Loucy (cell line): ENCODE measurements around the gene CLDN16.

Experiments used
- H2AFZ ChIP-seq: fragments of 200-600 bp; sonication (generic); 2 replicates; pipeline ENCODE4 v1.6.0; 2016; ENCODE audit warnings: antibody characterized with exemption, mild to moderate bottlenecking, low read length, moderate library complexity
- H3F3A ChIP-seq: fragments of 200-600 bp; 2 replicates; pipeline ENCODE4 v1.6.0; 2016; ENCODE audit warnings: antibody characterized with exemption, low read depth, mild to moderate bottlenecking
- H3K27me3 ChIP-seq: fragments of 200-600 bp; sonication (generic); 2 replicates; pipeline ENCODE4 v1.6.1; 2014; ENCODE audit warnings: low read length, mild to moderate bottlenecking; ENCODE audit not compliant: insufficient read depth, poor library complexity, severe bottlenecking
- H3K36me3 ChIP-seq: fragments of 200-600 bp; sonication (generic); 2 replicates; pipeline ENCODE4 v1.6.1; 2016; ENCODE audit warnings: low read length; ENCODE audit not compliant: insufficient read depth
- H3K4me1 ChIP-seq: fragments of 200-600 bp; sonication (generic); 2 replicates; pipeline ENCODE4 v1.5.1; 2014; ENCODE audit warnings: low read length, mild to moderate bottlenecking; ENCODE audit not compliant: insufficient read depth, poor library complexity, severe bottlenecking
- H3K4me2 ChIP-seq: fragments of 200-600 bp; sonication (generic); 2 replicates; pipeline ENCODE4 v1.6.0; 2014; ENCODE audit warnings: antibody characterized with exemption, low read length, low read depth, mild to moderate bottlenecking; ENCODE audit not compliant: poor library complexity, severe bottlenecking
- H3K4me3 ChIP-seq: fragments of 200-600 bp; sonication (generic); 2 replicates; pipeline ENCODE4 v1.5.1; 2014; ENCODE audit warnings: low read length, mild to moderate bottlenecking, mixed read lengths; ENCODE audit not compliant: poor library complexity, severe bottlenecking
- H3K79me2 ChIP-seq: fragments of 200-600 bp; sonication (generic); 2 replicates; pipeline ENCODE4 v1.6.1; 2014; ENCODE audit warnings: low read length; ENCODE audit not compliant: insufficient read depth
- H3K9ac ChIP-seq: fragments of 200-600 bp; sonication (generic); 2 replicates; pipeline ENCODE4 v1.6.0; 2014; ENCODE audit warnings: mild to moderate bottlenecking, low read depth, low read length, moderate library complexity; ENCODE audit not compliant: poor library complexity, severe bottlenecking
- H3K9me2 ChIP-seq: fragments of 200-600 bp; sonication (generic); replicated peaks from 2 replicates; pipeline ENCODE4 v1.6.1; 2016; ENCODE audit warnings: low read depth, low read length, mixed read lengths
- H3K9me3 ChIP-seq: fragments of 200-600 bp; sonication (generic); 2 replicates; pipeline ENCODE4 v1.6.1; 2014; ENCODE audit warnings: mild to moderate bottlenecking, antibody characterized with exemption, low read length, low read depth; ENCODE audit not compliant: insufficient read depth
- H4K20me1 ChIP-seq: fragments of 200-600 bp; sonication (generic); 2 replicates; pipeline ENCODE4 v1.6.0; 2014; ENCODE audit warnings: antibody characterized with exemption, low read length, mild to moderate bottlenecking; ENCODE audit not compliant: insufficient read depth, poor library complexity, severe bottlenecking
- CTCF ChIP-seq: fragments of 200-600 bp; sonication (generic); conservative IDR thresholded peaks from 2 replicates; pipeline ENCODE4 v1.5.1; 2014; ENCODE audit warnings: mild to moderate bottlenecking, antibody characterized with exemption, low read length
- EZH2phosphoT487 ChIP-seq: fragments of 200-600 bp; IDR thresholded peaks from 2 replicates; pipeline ENCODE4 v1.6.1; 2018; ENCODE audit warnings: antibody characterized with exemption, mild to moderate bottlenecking, moderate library complexity, borderline replicate concordance

CLDN16 gene

GRCh38 chr3:190430906-190431305, 42.9 kb downstream of the CLDN16 start:
- Histone ChIP-seq H3K9ac (no peak overlapping the region), H3K4me3 (no peak overlapping the region), H3K9me3 (no peaks in the 10 kb centered on the region), H2AFZ (no peak overlapping the region), H3K4me1 (no peaks in the 10 kb centered on the region), H3K79me2 (no peaks in the 10 kb centered on the region), H3K9me2 (no peaks in the 10 kb centered on the region), H3K27me3 (no peaks in the 10 kb centered on the region), H3K36me3 (no peaks in the 10 kb centered on the region), H3F3A (no peaks in the 10 kb centered on the region), H3K4me2 (no peak overlapping the region), H4K20me1 (no peaks in the 10 kb centered on the region)
- TF ChIP-seq EZH2phosphoT487 (no peak), CTCF (no peak)

- Histone ChIP-seq H3K9me3 (no peaks in the 10 kb centered on the region), H3K9ac (no peak overlapping the region), H3K27me3 (no peaks in the 10 kb centered on the region), H4K20me1 (no peaks in the 10 kb centered on the region), H3K4me2 (no peak overlapping the region), H3F3A (no peaks in the 10 kb centered on the region), H3K9me2 (no peaks in the 10 kb centered on the region), H3K4me1 (no peaks in the 10 kb centered on the region), H3K36me3 (no peaks in the 10 kb centered on the region), H2AFZ (no peak overlapping the region), H3K4me3 (no peak overlapping the region), H3K79me2 (no peaks in the 10 kb centered on the region)
- TF ChIP-seq EZH2phosphoT487 = no peak
- TF ChIP-seq CTCF = no peak
Observed at GRCh38 chr3:190432216-190432615, 44.3 kb downstream of the CLDN16 start.

- Histone ChIP-seq H3K4me3 (no peak overlapping the region), H3K36me3 (no peaks in the 10 kb centered on the region), H3K9me2 (no peaks in the 10 kb centered on the region), H2AFZ (no peak overlapping the region), H3K79me2 (no peaks in the 10 kb centered on the region), H4K20me1 (no peaks in the 10 kb centered on the region), H3K4me1 (no peaks in the 10 kb centered on the region), H3K9ac (no peak overlapping the region), H3K4me2 (no peak overlapping the region), H3K27me3 (no peaks in the 10 kb centered on the region), H3F3A (no peaks in the 10 kb centered on the region), H3K9me3 (no peaks in the 10 kb centered on the region)
- TF ChIP-seq CTCF = no peak
- no peak for TF ChIP-seq EZH2phosphoT487
Observed at GRCh38 chr3:190433626-190434025, 45.7 kb downstream of the CLDN16 start.
